Mucosa of stomach (tissue), 1 donor: ENCODE measurements around the gene PRDX1.

Experiments used
- H3K27me3 ChIP-seq: one replicate; pipeline ENCODE4 v1.7.0; 2013; ENCODE audit warnings: mild to moderate bottlenecking, low read length; ENCODE audit not compliant: control insufficient read depth, insufficient read depth
- H3K36me3 ChIP-seq: one replicate; pipeline ENCODE4 v1.7.0; 2013; ENCODE audit warnings: low read length; ENCODE audit not compliant: control insufficient read depth, insufficient read depth
- H3K4me1 ChIP-seq: one replicate; pipeline ENCODE4 v1.7.0; 2013; ENCODE audit warnings: mild to moderate bottlenecking, low read length; ENCODE audit not compliant: control insufficient read depth, insufficient read depth
- H3K4me3 ChIP-seq: one replicate; pipeline ENCODE4 v1.7.0; 2013; ENCODE audit warnings: low read length
- H3K9ac ChIP-seq: one replicate; pipeline ENCODE4 v1.7.0; 2013; ENCODE audit warnings: mild to moderate bottlenecking, low read length, moderate library complexity
- H3K9me3 ChIP-seq: one replicate; pipeline ENCODE4 v1.7.0; 2013; ENCODE audit warnings: mild to moderate bottlenecking, low read length, moderate library complexity; ENCODE audit not compliant: control insufficient read depth
- donor health status: Pancreatic carcinoma.

The PRDX1 gene

GRCh38 chr1:45510036-45510971, 11.4 kb downstream of the PRDX1 start:
- H3K4me1 ChIP-seq: no peaks in the 10 kb centered on the region
- no peak overlapping the region for H3K4me3 ChIP-seq
- no peaks in the 10 kb centered on the region for H3K27me3 ChIP-seq
- H3K9ac ChIP-seq: no peak overlapping the region
- peaks cover 27% of the 10 kb centered on the region for H3K36me3 ChIP-seq
- H3K9me3 ChIP-seq: no peaks in the 10 kb centered on the region

- Histone ChIP-seq H3K36me3 (peaks cover 17% of the 10 kb centered on the region), H3K9me3 (no peaks in the 10 kb centered on the region), H3K4me1 (no peaks in the 10 kb centered on the region), H3K4me3 (no peak overlapping the region), H3K27me3 (no peaks in the 10 kb centered on the region), H3K9ac (no peak overlapping the region)
Observed at GRCh38 chr1:45508295-45509151, 13.2 kb downstream of the PRDX1 start.

GRCh38 chr1:45507893-45508292, 13.8 kb downstream of the PRDX1 start:
- Histone ChIP-seq H3K9ac (no peak overlapping the region), H3K36me3 (peaks cover 17% of the 10 kb centered on the region), H3K9me3 (no peaks in the 10 kb centered on the region), H3K27me3 (no peaks in the 10 kb centered on the region), H3K4me3 (no peak overlapping the region), H3K4me1 (no peaks in the 10 kb centered on the region)

- H3K4me1 ChIP-seq: no peaks in the 10 kb centered on the region
- H3K9ac ChIP-seq: no peak overlapping the region
- H3K36me3 ChIP-seq: peaks cover 11% of the 10 kb centered on the region
- H3K9me3 ChIP-seq: no peaks in the 10 kb centered on the region
- H3K27me3 ChIP-seq: no peaks in the 10 kb centered on the region
- no peak overlapping the region for H3K4me3 ChIP-seq
Observed at GRCh38 chr1:45507195-45507594, 14.5 kb downstream of the PRDX1 start.

GRCh38 chr1:45503462-45504360, 18.0 kb downstream of the PRDX1 start:
- no peaks in the 10 kb centered on the region for H3K36me3 ChIP-seq
- no peak overlapping the region for H3K9ac ChIP-seq
- H3K9me3 ChIP-seq: no peaks in the 10 kb centered on the region
- no peak overlapping the region for H3K4me3 ChIP-seq
- no peaks in the 10 kb centered on the region for H3K27me3 ChIP-seq
- peaks cover 5% of the 10 kb centered on the region for H3K4me1 ChIP-seq

- H3K9ac ChIP-seq: no peak overlapping the region
- H3K27me3 ChIP-seq: no peaks in the 10 kb centered on the region
- H3K36me3 ChIP-seq: no peaks in the 10 kb centered on the region
- H3K4me1 ChIP-seq: peaks cover 5% of the 10 kb centered on the region
- H3K4me3 ChIP-seq: no peak overlapping the region
- no peaks in the 10 kb centered on the region for H3K9me3 ChIP-seq
Observed at GRCh38 chr1:45501505-45501859, 20.2 kb downstream of the PRDX1 start.

GRCh38 chr1:45499415-45499769, 22.3 kb downstream of the PRDX1 start:
- peak overlapping the region; percentile 48 for H3K4me3 ChIP-seq
- peaks cover 5% of the 10 kb centered on the region for H3K4me1 ChIP-seq
- no peaks in the 10 kb centered on the region for H3K36me3 ChIP-seq
- H3K9ac ChIP-seq: peak overlapping the region; percentile 54
- no peaks in the 10 kb centered on the region for H3K27me3 ChIP-seq
- H3K9me3 ChIP-seq: no peaks in the 10 kb centered on the region

- H3K9ac ChIP-seq: no peak overlapping the region
- H3K4me1 ChIP-seq: peaks cover 5% of the 10 kb centered on the region
- no peaks in the 10 kb centered on the region for H3K9me3 ChIP-seq
- H3K36me3 ChIP-seq: no peaks in the 10 kb centered on the region
- H3K27me3 ChIP-seq: no peaks in the 10 kb centered on the region
- no peak overlapping the region for H3K4me3 ChIP-seq
Observed at GRCh38 chr1:45498279-45498678, 23.4 kb downstream of the PRDX1 start.

GRCh38 chr1:45493116-45493697, 28.5 kb downstream of the PRDX1 start:
- no peaks in the 10 kb centered on the region for H3K4me1 ChIP-seq
- H3K27me3 ChIP-seq: no peaks in the 10 kb centered on the region
- H3K9me3 ChIP-seq: no peaks in the 10 kb centered on the region
- no peak overlapping the region for H3K4me3 ChIP-seq
- no peaks in the 10 kb centered on the region for H3K36me3 ChIP-seq
- no peak overlapping the region for H3K9ac ChIP-seq

GRCh38 chr1:45492691-45493090, 29.0 kb downstream of the PRDX1 start:
- Histone ChIP-seq H3K4me3 (no peak overlapping the region), H3K36me3 (no peaks in the 10 kb centered on the region)

GRCh38 chr1:45491487-45492260, 30.0 kb downstream of the PRDX1 start:
- Histone ChIP-seq H3K4me3 (no peak overlapping the region), H3K9ac (no peak overlapping the region), H3K9me3 (no peaks in the 10 kb centered on the region), H3K27me3 (no peaks in the 10 kb centered on the region), H3K4me1 (no peaks in the 10 kb centered on the region), H3K36me3 (no peaks in the 10 kb centered on the region)

More at GRCh38 chr1:45492691-45493090, 29.0 kb downstream of the PRDX1 start:
- Histone ChIP-seq H3K4me1 (no peaks in the 10 kb centered on the region), H3K27me3 (no peaks in the 10 kb centered on the region), H3K9ac (no peak overlapping the region), H3K9me3 (no peaks in the 10 kb centered on the region)
